ENCODE measurements around the gene FOXP1.

- TF ChIP-seq REST (IDR thresholded peaks at IDR 0.05): no peak
- TF ChIP-seq CTCF (IDR thresholded peaks at IDR 0.05; ENCODE audit: low read depth, low read length, missing input control): no peak
- TF ChIP-seq GABPA (IDR thresholded peaks at IDR 0.05 in 1 of 2, conservative IDR thresholded peaks at IDR 0.05 in 1 of 2): no peak
- no peak for TF ChIP-seq ZBTB33 (IDR thresholded peaks at IDR 0.05)
- no peak for TF ChIP-seq YY1 (IDR thresholded peaks at IDR 0.05)
- TF ChIP-seq MAX (IDR thresholded peaks at IDR 0.05): no peak
- no peak for TF ChIP-seq RAD21 (IDR thresholded peaks at IDR 0.05)
- no peak for TF ChIP-seq SP1 (IDR thresholded peaks at IDR 0.05)
- TF ChIP-seq TAF1 (conservative IDR thresholded peaks at IDR 0.05): no peak
- no peak for TF ChIP-seq FOXA2 (IDR thresholded peaks at IDR 0.05)
- no peak for TF ChIP-seq ATF3 (IDR thresholded peaks at IDR 0.05)
- TF ChIP-seq EGR1 (IDR thresholded peaks at IDR 0.05; ENCODE audit: low read depth in 2 of 2): no peak
- no peak for TF ChIP-seq NR2F2 (IDR thresholded peaks at IDR 0.05)
- no peak for TF ChIP-seq JUND (IDR thresholded peaks at IDR 0.05)
Measured at GRCh38 chr3:71521021-71521352, 62.5 kb downstream of the FOXP1 start.
